Metanephros (tissue), 1 donor: ENCODE measurements around the gene TNFAIP1. TPM values are rescaled to one million over a fixed set of nuclear protein-coding genes. Genes with fewer than 3 reads are reported as not detected.

Experiments
- total RNA-seq: library from RNA; depleted of rRNA; stranded (reverse); fragments of >200 nt; gene quantifications from one replicate; pipeline ENCODE4 v1.2.3, GENCODE V29; 2014

TNFAIP1 gene
- total RNA-seq: 38.9 TPM

GRCh38 chr17:28335201-28335958 lies at the start of gene TNFAIP1, which contains the start of gene IFT20:
Gene TNFAIP1 (plus strand): TSS chr17:28335761. CDS start chr17:28339522, 3,761 bp downstream.
Gene IFT20 (minus strand): TSS chr17:28335472. CDS start chr17:28331985, 3,487 bp downstream.

GRCh38 chr17:28318759-28319597 lies 16.6 kb upstream of the TNFAIP1 start, which contains the start of gene TMEM97:
Gene TMEM97 (plus strand): TSS chr17:28319200. CDS start chr17:28319240, 40 bp downstream.

GRCh38 chr17:28357061-28357900 lies 21.7 kb downstream of the TNFAIP1 start, which contains the start of gene POLDIP2:
Gene POLDIP2 (minus strand): TSS chr17:28357527. CDS start chr17:28357448, 79 bp downstream.

GRCh38 chr17:28364665-28365363 lies 29.3 kb downstream of the TNFAIP1 start, which contains the start of gene SEBOX:
Gene SEBOX (minus strand): TSS chr17:28365199. CDS start chr17:28365151, 48 bp downstream.

GRCh38 chr17:28370035-28370743 lies 34.6 kb downstream of the TNFAIP1 start, which contains the start of gene VTN:
Gene VTN (minus strand): TSS chr17:28370307. CDS start chr17:28370203, 104 bp downstream.

GRCh38 chr17:28371245-28372202 lies 36.0 kb downstream of the TNFAIP1 start, which contains the start of gene SARM1:
Gene SARM1 (plus strand): TSS chr17:28371694. CDS start chr17:28372033, 339 bp downstream.

Other genes starting within 250 kb of the TNFAIP1 start
- gene TMEM97, start 16.6 kb upstream of the TNFAIP1 start, total RNA-seq: 25.3 TPM
- 42.5 TPM for gene IFT20, start 289 bp upstream of the TNFAIP1 start, total RNA-seq
- gene POLDIP2, start 21.8 kb downstream of the TNFAIP1 start, total RNA-seq: 68.8 TPM
- gene SEBOX, start 29.4 kb downstream of the TNFAIP1 start, total RNA-seq: not detected
- 5.7 TPM for gene VTN, start 34.5 kb downstream of the TNFAIP1 start, total RNA-seq
- 16.7 TPM for gene SARM1, start 35.9 kb downstream of the TNFAIP1 start, total RNA-seq
- gene SLC46A1, start 70.5 kb downstream of the TNFAIP1 start, total RNA-seq: 8.2 TPM
- gene SLC13A2, start 137.9 kb downstream of the TNFAIP1 start, total RNA-seq: 1.9 TPM
- gene FOXN1, start 170.6 kb downstream of the TNFAIP1 start, total RNA-seq: 0.23 TPM
- gene UNC119, start 216.9 kb downstream of the TNFAIP1 start, total RNA-seq: 102 TPM
- 75.0 TPM for gene PIGS, start 235.8 kb downstream of the TNFAIP1 start, total RNA-seq
- 15.1 TPM for gene ALDOC, start 241.1 kb downstream of the TNFAIP1 start, total RNA-seq